ENCODE results near the gene RPS25.

Gene RPS25

GRCh38 chr11:119057000-119057769 is 39.0 kb upstream of the RPS25 start, which contains the start of gene HYOU1:
Gene HYOU1, minus strand, starts transcription at chr11:119057205. Its CDS starts 1,045 bp downstream, at chr11:119056160.
- peak; percentile 99 for DNase-seq (ENCODE audit: low read depth)
- peak within 1 kb of the TSS; percentile 72 for H3K4me3 ChIP-seq (ENCODE audit: low read length)
- TF ChIP-seq CTCF (IDR thresholded peaks at IDR 0.05; ENCODE audit: insufficient read depth, low read depth, low read length, missing control alignments) = peak; percentile 31

GRCh38 chr11:119056421-119056999 is 38.4 kb upstream of the RPS25 start:
- no peak for TF ChIP-seq CTCF (IDR thresholded peaks at IDR 0.05; ENCODE audit: insufficient read depth, low read depth, low read length, missing control alignments)
- DNase-seq (ENCODE audit: low read depth) = peak; percentile 64
- H3K4me3 ChIP-seq (ENCODE audit: low read length) = peak overlapping the region; percentile 72

GRCh38 chr11:119055901-119056300 is 37.8 kb upstream of the RPS25 start:
- peak; percentile 42 for DNase-seq (ENCODE audit: low read depth)
- H3K4me3 ChIP-seq (ENCODE audit: low read length) = peak overlapping the region; percentile 72
- TF ChIP-seq CTCF (IDR thresholded peaks at IDR 0.05; ENCODE audit: insufficient read depth, low read depth, low read length, missing control alignments) = no peak

DNA sequence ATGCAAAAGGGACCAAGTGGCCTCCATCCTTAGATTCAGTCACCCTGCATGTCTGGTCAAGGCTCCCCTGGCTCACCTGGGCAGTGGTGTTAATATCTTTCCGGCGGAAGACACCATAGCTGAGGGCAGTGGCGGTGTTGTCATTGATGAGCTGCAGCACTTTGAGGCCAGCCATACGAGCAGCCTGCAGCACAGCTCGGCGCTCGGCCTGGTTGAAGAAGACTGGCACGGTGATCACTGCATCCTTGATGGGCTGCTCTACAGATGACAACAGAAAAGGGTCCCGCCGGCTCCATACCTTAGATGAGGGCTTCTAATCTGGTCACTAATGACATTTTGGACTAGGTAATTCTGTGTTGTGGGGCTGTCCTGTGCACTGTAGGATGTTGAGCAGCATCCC is 36.3 kb upstream of the RPS25 start:
- no peak overlapping the region for H3K4me3 ChIP-seq (ENCODE audit: low read length)
- no peak for DNase-seq (ENCODE audit: low read depth)
- TF ChIP-seq CTCF (IDR thresholded peaks at IDR 0.05; ENCODE audit: insufficient read depth, low read depth, low read length, missing control alignments) = no peak

DNA sequence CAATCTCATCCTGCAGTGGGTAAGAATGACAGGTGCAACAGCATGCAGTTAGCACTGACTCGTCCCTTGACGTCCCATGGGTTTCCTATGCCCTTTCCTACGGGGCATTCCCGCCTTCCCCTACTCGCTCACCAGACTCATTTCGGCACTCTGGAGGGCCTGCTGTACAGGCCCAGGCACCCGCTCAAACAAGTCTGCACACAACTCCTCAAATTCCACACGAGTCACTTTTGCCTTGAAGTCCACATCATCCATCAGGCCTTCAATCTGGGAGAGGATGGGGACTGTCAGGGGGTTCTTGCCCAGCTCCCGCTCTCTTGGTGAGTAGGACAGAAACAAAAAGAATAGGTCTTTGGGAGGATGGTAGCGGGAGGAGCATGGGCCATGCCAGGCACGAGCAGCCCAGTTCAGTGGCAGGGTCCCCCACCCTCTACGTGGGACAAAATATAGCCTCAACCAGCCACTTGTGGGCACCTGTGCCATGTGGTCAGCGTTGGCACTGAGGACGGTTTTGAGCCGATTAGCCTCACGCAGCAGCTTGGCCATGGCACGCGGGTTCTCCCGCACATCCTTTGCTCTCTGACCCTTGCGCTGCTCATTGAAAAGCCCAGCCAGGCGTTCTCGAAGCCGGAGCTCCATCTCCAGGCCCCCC is 34.1 kb upstream of the RPS25 start:
- H3K4me3 ChIP-seq (ENCODE audit: low read length) = no peak overlapping the region
- peak; percentile 55 for DNase-seq (ENCODE audit: low read depth)

More for the DNA sequence above, 34.1 kb upstream of the RPS25 start:
- no peak for TF ChIP-seq CTCF (IDR thresholded peaks at IDR 0.05; ENCODE audit: insufficient read depth, low read depth, low read length, missing control alignments)

Measured in epithelial cell of esophagus (primary cell).